Epithelial cell of prostate (primary cell): ENCODE results near the gene EPHB1.
"Not testable (repeated sequence)": the region's sequence is repeated elsewhere in the genome, so short reads cannot be mapped to it uniquely, and the experiment has no call there.

ENCODE experiments used
- DNase-seq: peaks from one replicate; pipeline ENCODE4 v3.0.0-alpha.2; 2011; ENCODE audit warnings: low read depth, low spot score
- H3K27ac ChIP-seq: fragments of 450-650 bp; 2 replicates; pipeline ENCODE4 v1.5.1; 2017; ENCODE audit warnings: mild to moderate bottlenecking

EPHB1 gene

GRCh38 chr3:135056733-135057310 is 261.8 kb downstream of the EPHB1 start:
- no peak overlapping the region for H3K27ac ChIP-seq
- no peak for DNase-seq

GRCh38 chr3:135057996-135058395 is 262.9 kb downstream of the EPHB1 start:
- H3K27ac ChIP-seq, result no peak overlapping the region
- no peak for DNase-seq

GRCh38 chr3:135059580-135059979 is 264.5 kb downstream of the EPHB1 start:
- no peak overlapping the region for H3K27ac ChIP-seq
- no peak for DNase-seq

GRCh38 chr3:135066844-135067727 is 272.0 kb downstream of the EPHB1 start:
- H3K27ac ChIP-seq, DNase-seq: not testable (repeated sequence)

GRCh38 chr3:135068011-135068410 is 273.0 kb downstream of the EPHB1 start:
- no peak overlapping the region for H3K27ac ChIP-seq
- DNase-seq, result no peak

- H3K27ac ChIP-seq, result no peak overlapping the region
- no peak for DNase-seq
These were observed 274.3 kb downstream of the EPHB1 start for GRCh38 chr3:135069406-135069805.

- no peak for DNase-seq
- H3K27ac ChIP-seq, result no peak overlapping the region
These were observed 276.4 kb downstream of the EPHB1 start for GRCh38 chr3:135071483-135071882.

- no peak overlapping the region for H3K27ac ChIP-seq
- no peak for DNase-seq
These were observed 277.4 kb downstream of the EPHB1 start for GRCh38 chr3:135072431-135072830.

- DNase-seq, result no peak
- no peak overlapping the region for H3K27ac ChIP-seq
These were observed 280.1 kb downstream of the EPHB1 start for GRCh38 chr3:135075157-135075556.

- no peak overlapping the region for H3K27ac ChIP-seq
- no peak for DNase-seq
These were observed 281.3 kb downstream of the EPHB1 start for GRCh38 chr3:135076341-135076740.

GRCh38 chr3:135077186-135077585 is 282.1 kb downstream of the EPHB1 start:
- no peak for DNase-seq

GRCh38 chr3:135078283-135078682 is 283.2 kb downstream of the EPHB1 start:
- no peak overlapping the region for H3K27ac ChIP-seq
- no peak for DNase-seq

More at GRCh38 chr3:135077186-135077585, 282.1 kb downstream of the EPHB1 start:
- no peak overlapping the region for H3K27ac ChIP-seq

GRCh38 chr3:135079095-135079494 is 284.0 kb downstream of the EPHB1 start:
- H3K27ac ChIP-seq, result no peak overlapping the region
- DNase-seq, result no peak

- no peak overlapping the region for H3K27ac ChIP-seq
- no peak for DNase-seq
These were observed 286.4 kb downstream of the EPHB1 start for GRCh38 chr3:135081451-135081850.

GRCh38 chr3:135081856-135082434 is 286.9 kb downstream of the EPHB1 start:
- DNase-seq, result no peak
- no peak overlapping the region for H3K27ac ChIP-seq

- no peak for DNase-seq
- no peak overlapping the region for H3K27ac ChIP-seq
These were observed 287.6 kb downstream of the EPHB1 start for GRCh38 chr3:135082706-135083105.

GRCh38 chr3:135083179-135083578 is 288.1 kb downstream of the EPHB1 start:
- no peak overlapping the region for H3K27ac ChIP-seq
- DNase-seq, result no peak

- no peak for DNase-seq
- no peak overlapping the region for H3K27ac ChIP-seq
These were observed 288.7 kb downstream of the EPHB1 start for GRCh38 chr3:135083756-135084155.

- no peak overlapping the region for H3K27ac ChIP-seq
- no peak for DNase-seq
These were observed 289.3 kb downstream of the EPHB1 start for GRCh38 chr3:135084405-135084804.

- no peak for DNase-seq
- H3K27ac ChIP-seq, result no peak overlapping the region
These were observed 289.9 kb downstream of the EPHB1 start for GRCh38 chr3:135084976-135085375.

- DNase-seq, result no peak
- H3K27ac ChIP-seq, result no peak overlapping the region
These were observed 290.8 kb downstream of the EPHB1 start for GRCh38 chr3:135085652-135086436.
